ENCODE measurements around the gene NAGLU. TPM values are rescaled to one million over a fixed set of nuclear protein-coding genes. Genes with fewer than 3 reads are reported as not detected.

The NAGLU gene
- total RNA-seq, 1 experiment from 2014 or later, result 29.5 TPM

GRCh38 chr17:42514867-42515266 is 21.2 kb upstream of the NAGLU start:
- intact Hi-C loops (cut with micrococcal nuclease), result no loop called here
- Mint-ChIP-seq H3K9me3 (ENCODE audit: unreplicated experiment) (no peaks in the 10 kb centered on the region), H3K4me3 (ENCODE audit: unreplicated experiment) (no peak overlapping the region), H3K4me1 (ENCODE audit: insufficient read depth, unreplicated experiment) (peaks cover 25% of the 10 kb centered on the region), H3K36me3 (ENCODE audit: insufficient read depth, unreplicated experiment) (peaks cover 18% of the 10 kb centered on the region), H3K27me3 (ENCODE audit: insufficient read depth, unreplicated experiment) (no peaks in the 10 kb centered on the region), H3K27ac (ENCODE audit: low read depth, unreplicated experiment) (no peak overlapping the region)
- DNase-seq (ENCODE audit: unreplicated experiment), result no peak
- BruUV-seq (replicated peaks), result no TSS peak
- CTCF ChIA-PET, result interaction anchor here (0.5 to 1.5 kb wide), 4 partner anchors 13 to 777 kb away, joined by 3 to 4 read pairs (median 4); no protein-coding TSS in a partner anchor
- POLR2A ChIA-PET, result interaction anchor here (0.6 to 1.7 kb wide), 4 partner anchors 21 to 894 kb away, joined by 3 to 7 read pairs (median 6); partner anchors contain the start of gene NAGLU
- TF ChIP-seq, protein P1, sequence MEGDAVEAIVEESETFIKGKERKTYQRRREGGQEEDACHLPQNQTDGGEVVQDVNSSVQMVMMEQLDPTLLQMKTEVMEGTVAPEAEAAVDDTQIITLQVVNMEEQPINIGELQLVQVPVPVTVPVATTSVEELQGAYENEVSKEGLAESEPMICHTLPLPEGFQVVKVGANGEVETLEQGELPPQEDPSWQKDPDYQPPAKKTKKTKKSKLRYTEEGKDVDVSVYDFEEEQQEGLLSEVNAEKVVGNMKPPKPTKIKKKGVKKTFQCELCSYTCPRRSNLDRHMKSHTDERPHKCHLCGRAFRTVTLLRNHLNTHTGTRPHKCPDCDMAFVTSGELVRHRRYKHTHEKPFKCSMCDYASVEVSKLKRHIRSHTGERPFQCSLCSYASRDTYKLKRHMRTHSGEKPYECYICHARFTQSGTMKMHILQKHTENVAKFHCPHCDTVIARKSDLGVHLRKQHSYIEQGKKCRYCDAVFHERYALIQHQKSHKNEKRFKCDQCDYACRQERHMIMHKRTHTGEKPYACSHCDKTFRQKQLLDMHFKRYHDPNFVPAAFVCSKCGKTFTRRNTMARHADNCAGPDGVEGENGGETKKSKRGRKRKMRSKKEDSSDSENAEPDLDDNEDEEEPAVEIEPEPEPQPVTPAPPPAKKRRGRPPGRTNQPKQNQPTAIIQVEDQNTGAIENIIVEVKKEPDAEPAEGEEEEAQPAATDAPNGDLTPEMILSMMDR (IDR thresholded peaks at IDR 0.05; ENCODE audit: unreplicated experiment), result no peak

- ChIA-PET CTCF (interaction anchor here (0.6 to 3.1 kb wide), 21 partner anchors 9 to 604 kb away, joined by 3 to 24 read pairs (median 4); no protein-coding TSS in a partner anchor), POLR2A (interaction anchor here (0.7 to 4.1 kb wide), 11 partner anchors 10 to 387 kb away, joined by 3 to 48 read pairs (median 14); partner anchors contain the start of genes ATP6V0A1, CAVIN1 and STAT3)
- TF ChIP-seq, protein P1 (IDR thresholded peaks at IDR 0.05; ENCODE audit: unreplicated experiment), result peak; percentile 91
- intact Hi-C loops (cut with micrococcal nuclease), result loop anchor here (1.0 kb wide), 2 partner anchors 89 to 195 kb away; no protein-coding TSS in a partner anchor
- Mint-ChIP-seq H3K4me1 (ENCODE audit: insufficient read depth, unreplicated experiment) (peaks cover 46% of the 10 kb centered on the region), H3K4me3 (ENCODE audit: unreplicated experiment) (no peak overlapping the region), H3K27me3 (ENCODE audit: insufficient read depth, unreplicated experiment) (no peaks in the 10 kb centered on the region), H3K27ac (ENCODE audit: low read depth, unreplicated experiment) (peak overlapping the region; percentile 98), H3K9me3 (ENCODE audit: unreplicated experiment) (no peaks in the 10 kb centered on the region), H3K36me3 (ENCODE audit: insufficient read depth, unreplicated experiment) (peaks cover 18% of the 10 kb centered on the region)
- BruUV-seq (replicated peaks), result no TSS peak
- peak; percentile 86 for DNase-seq (ENCODE audit: unreplicated experiment)
Observed at GRCh38 chr17:42517516-42517915, 18.5 kb upstream of the NAGLU start.

- peak overlapping the region; percentile 98 for H3K27ac Mint-ChIP-seq (ENCODE audit: low read depth, unreplicated experiment)
- peak; percentile 95 for DNase-seq (ENCODE audit: unreplicated experiment)
- H3K27me3 Mint-ChIP-seq (ENCODE audit: insufficient read depth, unreplicated experiment), result no peaks in the 10 kb centered on the region
- TSS peak; percentile 72 for BruUV-seq (replicated peaks)
- TF ChIP-seq, protein P1 (IDR thresholded peaks at IDR 0.05; ENCODE audit: unreplicated experiment), result no peak
- H3K9me3 Mint-ChIP-seq (ENCODE audit: unreplicated experiment), result no peaks in the 10 kb centered on the region
- peak overlapping the region; percentile 63 for H3K4me3 Mint-ChIP-seq (ENCODE audit: unreplicated experiment)
- H3K4me1 Mint-ChIP-seq (ENCODE audit: insufficient read depth, unreplicated experiment), result peaks cover 46% of the 10 kb centered on the region
- CTCF ChIA-PET, result interaction anchor here (0.6 to 3.1 kb wide), 33 partner anchors 10 to 605 kb away, joined by 3 to 24 read pairs (median 4); no protein-coding TSS in a partner anchor
- POLR2A ChIA-PET, result interaction anchor here (0.7 to 4.1 kb wide), 20 partner anchors 9 to 388 kb away, joined by 3 to 48 read pairs (median 6); partner anchors contain the start of genes ATP6V0A1, BECN1, CAVIN1 and NAGLU
- intact Hi-C loops (cut with micrococcal nuclease), result loop anchor here (1.0 kb wide), 1 partner anchor 111 kb away; no protein-coding TSS in a partner anchor
- H3K36me3 Mint-ChIP-seq (ENCODE audit: insufficient read depth, unreplicated experiment), result peaks cover 18% of the 10 kb centered on the region
Observed at GRCh38 chr17:42518046-42518754, 17.8 kb upstream of the NAGLU start.

All from MCF 10A (cell line).